ENCODE data around the gene IL15.

The IL15 gene

DNA sequence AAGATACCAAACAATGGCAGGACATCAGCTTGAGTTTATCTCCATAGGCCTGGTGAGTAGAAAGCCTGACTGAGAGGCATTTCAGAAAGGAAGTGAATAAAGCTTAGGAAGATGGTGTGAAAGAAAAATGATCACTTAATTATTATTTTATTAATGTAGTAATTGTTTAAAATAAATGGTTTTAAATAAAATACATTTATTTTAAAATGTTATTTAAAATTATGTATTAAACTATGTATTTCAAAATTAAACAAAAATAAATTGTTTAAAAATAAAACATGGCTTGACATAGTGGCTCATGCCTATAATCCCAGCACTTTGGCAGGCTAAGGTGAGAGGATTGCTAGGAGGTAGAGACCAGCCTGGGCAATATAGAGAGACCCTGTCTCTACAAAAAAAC lies 145.8 kb downstream of the IL15 start:
- no peak for DNase-seq (ENCODE audit: low spot score)
